H54 (cell line): Measurements from ENCODE around the gene KRTAP2-1.
"Not testable (repeated sequence)": the region's sequence is repeated elsewhere in the genome, so short reads cannot be mapped to it uniquely, and the experiment has no call there.

Experiments
- DNase-seq: peaks from one replicate; pipeline ENCODE4 v3.0.0; 2011; ENCODE audit warnings: low spot score, mixed read lengths; ENCODE audit not compliant: insufficient read length
- FAIRE-seq: peaks from 3 replicates; lab custom pipeline; 2011; peaks lifted over from hg19 to GRCh38; lab: Jason Lieb, UNC
- POLR2A ChIP-seq: IDR thresholded peaks from 2 replicates; pipeline ENCODE4 v1.6.1; 2011; ENCODE audit warnings: low read depth, mild to moderate bottlenecking, low read length

KRTAP2-1 gene

DNA sequence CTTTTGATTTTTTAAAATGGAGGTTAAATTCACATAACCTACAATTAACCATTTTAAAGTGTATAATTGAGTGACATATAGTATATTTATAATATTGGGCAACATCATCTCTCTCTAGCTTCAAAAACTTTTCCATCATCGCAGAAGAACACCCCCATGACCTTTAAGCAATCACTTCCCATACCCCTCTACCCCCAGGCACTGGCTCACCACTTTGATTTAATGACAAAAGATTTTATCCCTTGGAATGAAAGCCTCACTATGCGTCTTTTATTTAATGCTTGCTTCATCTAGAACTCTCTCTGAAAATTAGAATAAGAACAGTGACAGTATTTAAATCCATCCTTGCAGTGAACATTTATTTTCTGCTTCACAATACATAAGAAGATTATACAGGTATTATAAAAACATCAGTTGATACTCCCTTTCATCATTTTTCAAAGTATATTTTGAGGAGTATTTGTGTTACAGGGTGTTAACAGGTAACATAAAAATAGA lies 9.2 kb downstream of the KRTAP2-1 start:
- no peak for TF ChIP-seq POLR2A
- no peak for FAIRE-seq
- no peak for DNase-seq

- FAIRE-seq, DNase-seq: not testable (repeated sequence)
These were observed 12.7 kb downstream of the KRTAP2-1 start, which contains the start of gene KRTAP1-3 for GRCh38 chr17:41034346-41034935. TSS of gene KRTAP1-3 (minus strand) at chr17:41034874. CDS start at chr17:41034821, 53 bp downstream.

GRCh38 chr17:41029633-41030245 lies 17.4 kb downstream of the KRTAP2-1 start, which contains the start of gene KRTAP1-4:
TSS of gene KRTAP1-4 (minus strand) at chr17:41030195. CDS start at chr17:41030078, 117 bp downstream.
- FAIRE-seq: no peak
- no peak for TF ChIP-seq POLR2A
- no peak for DNase-seq

DNA sequence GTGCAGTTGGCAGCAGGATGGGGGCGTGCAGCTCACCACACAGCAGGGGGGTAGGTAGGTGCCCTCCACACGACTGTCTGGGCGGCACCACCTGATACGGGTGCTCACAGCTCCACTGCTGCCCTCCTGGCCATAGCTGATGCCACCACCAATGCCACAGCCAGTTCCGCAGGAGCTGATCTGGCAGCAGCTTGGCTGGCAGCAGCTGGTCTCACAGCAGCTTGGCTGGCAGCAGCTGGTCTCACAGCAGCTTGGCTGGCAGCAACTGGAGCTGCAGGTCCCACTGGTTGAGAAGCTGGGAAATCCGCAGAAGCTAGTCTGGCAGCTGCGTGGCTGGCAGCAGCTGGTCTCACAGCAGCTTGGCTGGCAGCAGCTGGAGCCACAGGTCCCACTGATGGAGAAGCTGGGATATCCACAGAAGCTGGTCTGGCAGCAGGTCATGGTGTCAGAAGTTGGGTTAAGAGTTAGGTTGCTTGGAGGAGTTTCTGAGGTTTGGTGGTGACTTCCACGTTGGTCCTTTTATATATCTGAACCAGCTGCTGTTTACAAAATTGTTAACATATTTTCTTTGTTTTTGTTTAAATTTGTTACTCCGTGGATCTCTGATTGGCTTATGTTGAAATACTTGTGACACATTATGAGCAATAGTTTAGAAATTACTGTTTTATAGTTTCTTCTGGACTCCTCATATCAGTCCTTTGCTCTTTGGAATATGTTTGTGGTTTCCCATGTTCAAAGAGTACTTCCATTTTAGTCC lies 20.2 kb downstream of the KRTAP2-1 start, which contains the start of gene KRTAP1-5:
Gene KRTAP1-5 (minus strand): TSS at position 494 of the 757 bp plus-strand sequence. CDS start 53 bp downstream, at position 441.
- TF ChIP-seq POLR2A: no peak
- no peak for DNase-seq
- FAIRE-seq: no peak

DNA sequence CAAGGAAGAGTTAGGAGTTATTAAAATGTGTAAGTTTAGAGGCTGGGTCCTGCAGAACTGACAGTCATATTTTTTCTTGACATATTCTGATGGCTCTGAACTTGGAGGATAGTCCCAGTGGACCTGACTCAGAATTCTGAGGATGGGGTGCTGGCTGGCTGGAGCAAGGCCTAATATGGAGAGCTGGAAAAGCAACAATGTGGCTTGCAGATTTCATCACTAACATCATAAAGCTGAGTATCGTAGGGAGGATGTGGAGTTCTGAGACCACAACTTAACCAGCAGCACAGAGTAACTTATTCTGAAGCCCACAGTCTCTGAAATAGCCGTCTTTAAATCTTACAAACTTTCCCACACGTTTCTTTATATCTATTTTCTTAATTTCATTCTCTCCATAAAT lies 22.4 kb downstream of the KRTAP2-1 start:
- no peak for FAIRE-seq
- DNase-seq: no peak
- TF ChIP-seq POLR2A: no peak

DNA sequence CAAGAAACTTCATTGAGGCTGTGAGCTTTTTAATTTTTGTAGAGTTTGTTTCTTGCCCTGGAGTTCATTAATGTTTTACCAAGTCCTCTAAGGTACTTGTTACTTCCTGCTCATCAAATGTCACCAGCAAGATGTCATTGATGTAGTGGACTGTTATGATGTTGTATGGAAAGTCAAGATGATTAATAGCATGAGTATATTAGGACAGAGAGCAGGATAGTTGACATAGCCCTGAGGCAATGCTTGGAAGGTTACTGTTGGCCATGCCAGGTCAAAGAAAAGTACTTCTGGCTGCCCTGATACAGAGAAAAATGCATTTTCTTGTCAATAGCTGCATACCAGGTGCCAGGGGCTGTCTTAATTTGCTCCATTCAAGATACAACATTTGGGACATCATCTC lies 26.8 kb downstream of the KRTAP2-1 start:
- FAIRE-seq (no peak), DNase-seq (no peak)
- no peak for TF ChIP-seq POLR2A

GRCh38 chr17:41019415-41019814 lies 27.7 kb downstream of the KRTAP2-1 start:
- DNase-seq: no peak
- FAIRE-seq: no peak
- no peak for TF ChIP-seq POLR2A

DNA sequence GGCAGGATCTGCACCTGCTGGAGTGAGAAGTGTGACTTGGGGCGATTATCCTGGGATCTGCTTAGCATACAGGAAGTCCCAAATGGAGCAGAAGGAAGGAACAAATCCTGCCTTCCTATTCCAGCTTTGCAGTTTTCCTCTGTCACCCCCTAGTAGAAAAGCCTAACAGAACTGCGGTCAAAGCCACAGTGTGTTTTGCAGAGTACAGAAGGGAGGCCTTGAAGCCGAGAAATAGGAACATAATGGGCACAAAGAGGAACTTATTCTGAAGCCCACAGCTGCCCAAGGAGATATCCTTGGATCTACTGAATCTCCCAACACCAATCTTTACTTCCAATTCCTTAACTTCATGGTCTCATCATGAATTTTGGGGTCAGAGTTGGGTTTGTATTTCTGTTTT lies 28.6 kb downstream of the KRTAP2-1 start:
- TF ChIP-seq POLR2A: no peak
- DNase-seq (no peak), FAIRE-seq (no peak)

- FAIRE-seq (no peak), DNase-seq (no peak)
- TF ChIP-seq POLR2A: no peak
These were observed 30.4 kb downstream of the KRTAP2-1 start for GRCh38 chr17:41016578-41017215.

DNA sequence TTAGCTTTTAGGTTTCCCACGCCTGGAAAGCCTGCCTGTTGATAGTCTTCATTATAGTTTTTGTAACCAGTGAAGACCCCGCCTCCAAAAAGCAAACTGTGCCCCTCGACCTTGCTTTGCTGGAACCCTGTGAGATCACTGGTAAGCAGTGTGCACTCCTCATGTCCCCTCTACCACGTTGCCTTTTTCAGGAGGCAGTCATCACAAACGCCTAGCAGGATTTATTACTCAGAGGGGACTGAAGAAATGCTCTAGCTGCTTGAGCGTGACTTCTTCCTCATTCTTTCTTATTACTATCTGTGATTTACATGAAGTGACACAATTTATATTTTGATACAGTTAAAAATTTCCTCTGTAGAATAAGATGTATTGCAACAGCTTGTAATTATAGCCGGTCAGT lies 31.7 kb downstream of the KRTAP2-1 start:
- FAIRE-seq: no peak
- no peak for DNase-seq
- no peak for TF ChIP-seq POLR2A

GRCh38 chr17:41013606-41014005 lies 33.5 kb downstream of the KRTAP2-1 start:
- TF ChIP-seq POLR2A: no peak
- DNase-seq (no peak), FAIRE-seq (no peak)

DNA sequence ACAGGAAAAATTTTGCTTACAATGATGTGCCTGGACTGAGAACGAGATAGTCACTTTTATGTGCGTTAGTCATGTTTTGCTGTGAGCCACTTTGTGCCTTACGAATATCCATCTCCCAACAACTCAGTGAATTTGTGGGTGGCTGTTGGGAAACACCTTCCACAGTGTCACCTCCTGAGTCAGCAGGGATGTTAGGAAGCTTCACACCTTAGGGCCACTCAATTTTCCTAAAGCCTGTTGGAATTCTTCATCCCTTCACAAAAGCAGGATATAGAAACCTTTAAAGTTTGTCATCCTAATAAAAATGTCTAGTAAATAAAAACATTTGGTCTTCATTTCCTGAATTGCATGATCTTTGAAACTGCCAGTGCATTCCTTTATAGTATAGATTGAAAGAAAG lies 33.9 kb downstream of the KRTAP2-1 start:
- FAIRE-seq (peak; percentile 70), DNase-seq (no peak)

GRCh38 chr17:41012326-41013120 lies 34.6 kb downstream of the KRTAP2-1 start:
- no peak for FAIRE-seq
- no peak for TF ChIP-seq POLR2A

More for the DNA sequence above, 33.9 kb downstream of the KRTAP2-1 start:
- no peak for TF ChIP-seq POLR2A

More at GRCh38 chr17:41012326-41013120, 34.6 kb downstream of the KRTAP2-1 start:
- DNase-seq: no peak
